ENCODE measurements around the gene CHD5. TPM values are rescaled to one million over a fixed set of nuclear protein-coding genes. Genes with fewer than 3 reads are reported as not detected.

The CHD5 gene
- total and polyA plus RNA-seq, 2 of the 13 experiments (the other 11 are each of a cell fraction or from before 2014, with no cell fraction given), result 0.02 to 0.21 TPM

GRCh38 chr1:6205849-6206519 is 25.9 kb upstream of the CHD5 start, which contains the start of gene RNF207 (continued):
- TF ChIP-seq ZNF597 (CRISPR knock-in tag; IDR thresholded peaks at IDR 0.05) (no peak), THYN1 (CRISPR knock-in tag; IDR thresholded peaks at IDR 0.05; ENCODE audit: borderline replicate concordance, low read depth) (no peak), KDM1A (CRISPR knock-in tag; IDR thresholded peaks at IDR 0.05) (no peak), POLR2AphosphoS5 (IDR thresholded peaks at IDR 0.05; ENCODE audit: low read depth, low read length) (peak; percentile 58), SRF (IDR thresholded peaks at IDR 0.05; ENCODE audit: low read depth, low read length) (no peak), ZNF407 (CRISPR knock-in tag; IDR thresholded peaks at IDR 0.05; ENCODE audit: not compliant biosample characterization) (no peak), PREB (CRISPR knock-in tag; IDR thresholded peaks at IDR 0.05) (no peak), NR2F2 (IDR thresholded peaks at IDR 0.05; ENCODE audit: borderline replicate concordance, low read depth) (no peak; the same call in 1 of the 2 replicates), ZNF83 (CRISPR knock-in tag; IDR thresholded peaks at IDR 0.05; ENCODE audit: borderline replicate concordance) (no peak; the same call in 1 of the 2 replicates), NFAT5 (CRISPR knock-in tag; IDR thresholded peaks at IDR 0.05) (no peak), XRCC5 (optimal IDR thresholded peaks at IDR 0.05; ENCODE audit: low read length) (peak; percentile 46), RELA (CRISPR knock-in tag; IDR thresholded peaks at IDR 0.05) (peak; percentile 94; the same call in 1 of the 2 replicates), ZNF747 (CRISPR knock-in tag; IDR thresholded peaks at IDR 0.05; ENCODE audit: borderline replicate concordance) (no peak; the same call in none of the 2 replicates)

Measured in HepG2 (cell line).